HG02588 (cell line): ENCODE data around the gene PPL.

Experiments
- ATAC-seq: cut with Tn5 transposase; IDR thresholded peaks from one replicate; pipeline ENCODE4 v1.9.1; 2021; ENCODE audit warnings: mild to moderate bottlenecking, moderate library complexity; ENCODE audit not compliant: unreplicated experiment

Gene PPL

DNA sequence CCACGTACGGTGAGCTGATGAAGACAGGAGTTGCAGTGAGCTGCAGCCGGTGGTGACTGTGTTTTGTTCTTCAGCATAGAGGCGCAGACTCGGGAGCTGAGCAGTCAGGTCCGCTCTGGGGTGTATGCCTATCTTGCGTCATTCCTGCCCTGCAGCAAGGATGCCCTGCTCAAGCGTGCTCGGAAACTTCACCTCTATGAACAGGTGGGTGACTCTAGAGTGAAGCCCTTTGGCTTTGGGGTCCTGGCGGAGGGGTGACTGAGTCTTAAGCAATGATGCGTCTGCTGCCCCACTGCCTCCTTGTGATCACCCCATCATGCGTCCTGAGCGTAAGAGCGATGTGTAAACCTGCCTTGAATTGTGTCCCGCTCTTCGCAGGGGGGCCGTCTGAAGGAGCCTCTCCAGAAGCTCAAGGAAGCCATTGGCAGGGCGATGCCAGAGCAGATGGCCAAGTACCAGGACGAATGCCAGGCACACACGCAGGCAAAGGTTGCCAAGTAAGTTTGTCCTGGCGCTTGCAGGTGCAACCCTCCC, 66.7 kb downstream of the PPL start:
- ATAC-seq, result no peak

DNA sequence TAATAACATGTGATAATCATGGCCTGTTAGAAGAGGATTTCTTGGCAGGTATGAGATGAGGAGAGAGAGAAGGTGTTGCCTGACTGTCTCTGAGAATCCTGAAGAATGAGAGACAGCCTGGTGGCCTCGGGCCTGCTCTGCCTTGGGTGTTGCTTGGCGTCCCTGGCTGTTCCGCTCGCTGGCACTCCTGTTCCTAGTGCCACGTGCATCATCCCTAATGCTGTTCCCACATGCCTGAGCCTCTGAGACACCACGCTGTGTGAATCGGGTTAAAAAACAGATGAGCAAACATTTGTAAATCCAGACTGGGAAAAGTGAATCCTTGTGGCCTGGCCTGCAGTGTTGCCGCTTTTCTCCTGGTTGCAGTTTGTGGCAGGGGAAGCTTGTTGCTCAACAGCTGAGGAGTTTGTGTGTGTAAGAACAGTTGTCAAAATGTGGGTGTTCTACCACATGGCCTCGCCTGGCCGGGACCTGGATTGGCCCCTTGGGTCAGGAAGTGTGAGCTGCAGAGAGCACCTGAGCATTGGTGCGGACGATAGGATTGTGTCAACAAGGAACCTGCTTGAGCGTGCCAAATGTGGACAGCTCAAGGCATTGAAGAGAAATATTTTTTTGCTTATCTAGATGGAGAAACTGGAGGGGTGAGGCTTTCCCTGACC, 67.7 kb downstream of the PPL start:
- ATAC-seq, result no peak

DNA sequence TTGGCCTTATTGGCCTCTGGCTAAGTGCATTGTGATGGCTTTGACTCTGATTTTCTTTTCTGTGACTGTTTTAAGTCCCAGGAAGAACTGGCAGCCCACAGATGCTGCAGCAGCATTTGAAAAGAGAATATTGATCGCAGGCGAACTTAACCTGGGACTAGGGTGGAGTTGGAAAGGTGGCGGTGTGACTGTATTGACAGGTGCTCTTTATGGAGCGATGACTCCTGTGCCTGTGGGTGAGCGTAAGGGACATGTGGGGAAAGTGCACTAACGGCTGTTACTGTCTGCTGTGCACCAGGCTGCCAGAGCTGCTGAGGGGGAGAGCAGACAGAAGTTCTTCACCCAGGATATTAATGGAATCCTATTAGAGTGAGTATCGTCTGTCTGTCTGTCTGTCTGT, 68.4 kb downstream of the PPL start:
- no peak for ATAC-seq

DNA sequence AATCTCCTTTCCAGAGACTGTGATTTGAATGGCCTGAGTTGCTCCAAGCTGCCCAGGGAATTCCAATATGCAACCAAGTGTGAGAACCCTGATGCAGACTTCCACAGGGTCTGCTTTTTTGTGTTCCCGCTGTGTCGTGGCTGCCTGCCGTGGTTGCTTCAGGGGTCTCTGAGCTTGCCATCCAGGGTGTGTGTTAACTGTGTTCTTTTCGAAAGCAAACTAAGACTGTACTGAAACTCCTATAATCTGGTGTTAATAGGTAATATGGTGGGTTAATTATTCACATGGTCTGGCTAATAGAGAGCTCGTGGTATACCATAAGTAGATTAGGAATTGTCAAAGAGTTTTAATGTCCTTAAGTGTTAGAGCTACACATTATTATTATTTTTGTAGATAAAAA, 68.9 kb downstream of the PPL start:
- ATAC-seq, result no peak

DNA sequence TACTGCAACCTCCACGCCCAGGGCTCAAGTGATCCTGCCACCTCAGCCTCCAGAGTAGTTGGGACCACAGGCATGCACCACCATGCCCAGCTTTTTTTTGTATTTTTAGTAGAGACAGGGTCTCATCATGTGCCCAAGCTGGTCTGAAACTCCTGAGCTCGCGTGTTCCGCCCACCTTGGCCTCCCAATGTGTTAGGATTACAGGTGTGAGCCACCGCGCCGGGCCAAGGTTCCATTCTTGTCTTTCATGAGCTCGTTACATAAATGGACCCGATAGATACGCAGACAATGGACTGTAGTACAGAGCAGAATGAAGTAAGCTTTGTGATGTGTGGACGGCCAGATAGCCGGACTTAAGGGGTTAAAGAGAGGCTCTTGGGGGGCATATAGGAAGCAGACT, 70.4 kb downstream of the PPL start:
- no peak for ATAC-seq

DNA sequence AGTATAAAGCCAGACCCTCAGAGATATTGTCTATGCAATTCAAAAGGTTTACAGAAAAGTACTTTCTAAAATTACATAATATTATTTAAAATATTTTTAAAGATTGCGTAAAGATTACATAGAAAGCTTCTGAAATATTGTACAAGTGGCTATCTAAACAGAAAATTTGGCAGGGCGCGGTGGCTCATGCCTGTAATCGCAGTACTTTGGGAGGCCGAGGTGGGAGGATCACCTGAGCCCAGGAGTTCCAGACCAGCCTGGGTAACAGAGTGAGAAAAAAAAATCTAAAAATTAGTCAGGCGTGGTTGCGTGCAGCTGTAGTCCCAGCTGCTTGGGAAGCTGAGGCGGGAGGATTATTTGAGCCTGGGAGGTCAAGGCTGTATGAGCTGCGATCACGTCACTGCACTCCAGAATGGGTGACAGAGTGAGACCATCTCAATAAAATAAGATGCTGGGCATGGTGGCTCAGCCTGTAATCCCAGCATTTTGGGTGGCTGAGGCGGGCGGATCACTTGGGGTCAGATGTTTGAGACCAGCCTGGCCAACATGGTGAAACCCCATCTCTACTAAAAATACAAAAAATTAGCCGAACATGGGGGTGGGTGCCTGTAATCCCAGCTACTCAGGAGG, 71.6 kb downstream of the PPL start:
- no peak for ATAC-seq

DNA sequence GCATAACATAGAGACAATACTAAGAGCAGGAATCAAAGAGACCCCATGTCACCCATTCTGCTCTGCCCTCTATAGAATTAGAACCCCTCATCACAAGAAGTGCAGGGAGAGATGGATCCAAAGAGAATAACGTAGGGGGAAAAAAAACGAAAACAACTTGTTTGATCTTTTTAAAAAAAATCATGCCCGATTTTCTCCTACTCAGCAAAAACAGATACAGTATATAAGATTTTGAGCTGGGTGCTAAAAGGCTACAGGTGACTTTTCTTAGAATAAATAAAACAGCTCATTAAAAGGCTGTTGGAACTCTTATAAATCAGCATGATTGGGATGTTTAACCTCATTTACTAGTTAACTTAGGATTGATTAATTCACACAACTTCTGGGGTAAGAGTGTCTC, 72.2 kb downstream of the PPL start:
- no peak for ATAC-seq

DNA sequence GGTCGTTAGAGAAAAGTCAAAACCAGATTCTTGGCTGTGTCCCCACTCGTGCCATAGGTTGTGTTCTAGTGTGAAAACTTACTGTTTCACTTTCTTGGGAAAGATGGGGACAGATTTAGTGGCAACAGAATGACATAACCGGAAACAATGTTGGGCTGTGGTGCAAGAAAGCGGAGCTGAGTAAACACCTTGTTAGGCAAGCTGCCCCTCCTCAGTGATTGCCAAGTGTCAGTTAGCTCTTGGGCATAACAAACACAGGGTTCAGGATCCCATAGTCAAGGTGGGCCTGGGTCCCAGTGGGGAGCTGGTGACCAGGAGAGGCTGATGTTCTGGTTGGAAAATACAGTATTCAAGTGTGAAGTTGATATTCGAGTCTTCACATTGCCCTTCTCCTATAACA, 74.3 kb downstream of the PPL start:
- ATAC-seq, result no peak

DNA sequence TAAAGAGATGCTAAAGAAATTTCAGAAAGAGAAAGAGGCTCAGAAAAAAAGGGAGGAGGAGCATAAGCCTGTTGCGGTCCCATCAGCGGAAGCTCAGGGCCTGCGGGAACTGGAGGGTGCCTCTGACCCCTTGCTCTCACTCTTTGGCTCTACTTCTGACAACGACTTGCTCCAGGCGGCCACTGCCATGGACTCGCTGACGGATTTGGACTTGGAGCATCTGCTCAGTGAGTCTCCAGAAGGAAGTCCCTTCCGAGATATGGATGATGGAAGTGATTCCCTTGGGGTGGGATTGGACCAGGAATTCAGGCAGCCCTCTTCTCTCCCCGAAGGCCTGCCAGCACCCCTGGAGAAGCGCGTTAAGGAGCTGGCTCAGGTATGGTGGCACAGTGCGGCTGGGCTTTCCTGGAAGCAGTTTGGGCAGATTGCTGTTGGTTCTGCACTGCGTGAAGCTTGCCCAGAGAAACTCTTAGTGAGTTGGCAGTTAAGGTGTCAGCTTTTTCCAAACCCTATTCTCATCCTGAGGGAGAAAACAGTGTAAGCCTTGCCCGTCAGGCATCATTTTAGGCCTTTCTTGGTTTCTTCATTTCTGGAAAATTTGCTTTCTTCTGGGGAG, 76.1 kb downstream of the PPL start:
- no peak for ATAC-seq

DNA sequence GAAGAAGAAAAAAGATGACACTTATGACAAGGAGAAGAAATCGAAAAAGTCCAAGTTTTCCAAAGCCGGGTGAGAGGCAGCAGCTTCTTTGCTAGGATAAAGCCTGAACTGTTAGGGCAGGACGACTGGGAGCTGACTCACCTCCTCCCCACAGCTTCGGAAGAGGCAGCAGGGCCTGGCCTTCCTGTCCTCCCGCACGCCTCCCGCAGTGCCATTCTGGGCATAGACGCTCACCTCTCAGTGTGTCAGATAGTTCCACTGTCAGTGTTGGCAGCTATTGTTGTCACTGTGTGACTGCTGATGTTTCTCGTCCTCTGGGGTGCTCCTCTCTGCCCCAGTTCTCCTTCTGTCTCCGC, 77.1 kb downstream of the PPL start:
- no peak for ATAC-seq

DNA sequence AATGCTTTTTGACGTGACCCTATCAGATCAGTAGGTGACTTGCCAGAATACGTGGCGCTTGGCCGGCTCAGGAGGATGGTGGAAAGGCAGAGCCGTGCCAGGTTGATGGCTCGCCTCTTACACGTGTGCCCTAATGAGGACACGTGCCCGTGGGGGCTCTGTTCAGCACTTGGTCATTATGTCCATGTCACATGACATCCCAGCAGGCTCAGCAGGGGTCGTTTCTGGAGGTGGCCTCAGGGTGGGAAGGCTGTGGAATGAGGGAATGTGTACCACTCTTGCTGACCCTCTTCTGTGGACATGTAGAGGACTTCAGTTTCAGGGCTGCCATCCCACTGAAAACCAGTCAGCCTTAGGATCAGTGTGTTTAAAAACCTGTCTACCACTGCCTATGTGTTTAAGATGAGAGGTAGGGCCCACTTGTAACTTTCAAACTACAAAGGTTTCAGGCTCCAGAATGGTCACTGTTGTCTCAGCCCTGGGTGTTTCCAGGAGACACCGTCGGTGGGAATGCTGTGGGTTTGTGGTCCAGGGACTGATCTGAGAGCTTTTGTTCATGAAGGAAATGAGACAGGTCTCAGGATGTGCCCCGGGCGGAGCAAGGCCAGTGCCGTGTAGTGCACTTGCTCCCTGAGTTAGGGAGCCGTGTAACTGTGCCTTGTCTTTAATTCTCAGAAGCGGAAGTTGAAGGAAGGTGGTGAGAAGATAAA, 77.6 kb downstream of the PPL start:
- ATAC-seq, result no peak

DNA sequence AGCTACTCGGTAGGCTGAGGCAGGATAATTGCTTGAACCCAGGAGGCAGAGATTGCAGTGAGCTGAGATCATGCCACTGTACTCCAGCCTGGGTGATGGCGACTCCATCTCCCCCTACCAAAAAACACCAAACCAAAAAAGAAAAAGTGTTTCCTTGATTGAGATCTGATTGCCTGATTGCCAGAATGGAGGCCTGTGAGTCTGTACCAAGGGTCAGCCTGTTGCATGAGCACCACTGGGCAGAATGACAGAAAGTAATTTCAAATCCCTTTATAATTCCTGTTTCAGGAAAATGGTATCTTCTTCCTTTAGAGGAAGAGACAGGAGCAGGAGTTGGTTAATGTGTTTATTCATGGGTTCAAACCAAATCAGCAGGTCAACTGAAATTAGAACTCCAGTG, 81.1 kb downstream of the PPL start:
- no peak for ATAC-seq

DNA sequence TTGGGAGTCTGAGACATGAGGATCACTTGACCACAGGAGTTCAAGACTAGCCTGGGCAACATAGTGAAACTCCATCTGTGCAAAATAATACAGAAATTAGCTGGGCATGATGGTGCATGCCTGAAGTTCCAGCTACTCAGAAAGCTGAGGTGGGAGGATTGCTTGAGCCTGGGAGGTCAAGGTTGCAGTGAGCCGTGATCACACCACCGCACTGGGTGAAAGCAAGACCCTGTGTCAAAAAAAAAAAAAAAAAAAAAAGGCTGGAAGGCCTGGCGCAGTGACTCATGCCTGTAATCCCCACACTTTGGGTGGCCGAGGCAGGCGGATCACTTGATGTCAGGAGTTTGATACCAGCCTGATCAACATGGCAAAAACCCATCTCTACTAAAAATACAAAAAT, 81.6 kb downstream of the PPL start:
- no peak for ATAC-seq

DNA sequence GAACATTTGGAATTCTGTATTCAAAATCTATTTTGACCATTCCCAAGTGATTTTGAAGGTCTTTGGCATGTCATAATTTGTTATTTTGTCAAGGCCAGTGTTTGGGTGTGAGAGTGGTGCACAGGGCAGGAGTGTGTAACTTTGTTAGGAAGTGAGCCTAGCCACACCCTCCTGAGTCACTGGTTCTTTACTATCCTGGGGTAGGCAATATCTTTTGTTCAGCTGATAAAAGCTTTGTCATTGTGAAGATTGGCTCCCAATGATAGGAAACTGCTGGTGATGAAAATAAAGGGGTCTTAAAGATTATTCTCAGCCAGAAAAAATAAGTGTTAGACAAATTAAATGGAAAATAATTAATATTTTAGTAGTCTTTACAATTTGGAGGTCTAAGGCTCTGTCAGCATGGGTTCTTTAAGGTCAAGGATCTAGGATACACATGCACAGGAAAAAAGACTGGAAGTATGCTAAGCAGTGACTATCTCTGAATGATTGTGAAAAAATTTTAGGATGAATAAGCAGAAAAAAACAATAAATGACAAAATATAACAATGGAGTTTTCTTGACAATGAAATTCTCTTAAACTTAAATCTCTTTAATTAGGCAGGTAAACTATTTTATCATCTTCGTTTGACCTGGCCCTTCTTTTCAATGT, 84.6 kb downstream of the PPL start:
- no peak for ATAC-seq

DNA sequence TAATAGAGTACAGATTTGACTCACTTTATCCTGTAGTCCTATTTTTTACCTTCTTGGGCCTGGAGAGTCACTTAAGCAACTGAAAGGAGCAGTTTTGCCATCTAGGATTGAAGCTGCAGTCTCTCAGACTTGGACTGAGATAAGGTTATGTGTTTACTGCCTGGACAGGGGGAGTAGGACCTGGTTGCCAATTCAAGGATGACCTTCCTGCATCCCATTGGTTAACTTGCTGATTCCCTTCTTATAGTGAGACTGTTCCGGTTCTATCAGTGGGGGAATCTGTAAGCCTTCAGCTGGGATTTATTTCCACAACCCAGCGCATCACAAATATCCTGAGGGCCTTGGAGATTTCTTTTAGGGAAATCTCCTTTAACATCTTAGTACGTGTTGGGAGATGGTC, 86.7 kb downstream of the PPL start:
- no peak for ATAC-seq

DNA sequence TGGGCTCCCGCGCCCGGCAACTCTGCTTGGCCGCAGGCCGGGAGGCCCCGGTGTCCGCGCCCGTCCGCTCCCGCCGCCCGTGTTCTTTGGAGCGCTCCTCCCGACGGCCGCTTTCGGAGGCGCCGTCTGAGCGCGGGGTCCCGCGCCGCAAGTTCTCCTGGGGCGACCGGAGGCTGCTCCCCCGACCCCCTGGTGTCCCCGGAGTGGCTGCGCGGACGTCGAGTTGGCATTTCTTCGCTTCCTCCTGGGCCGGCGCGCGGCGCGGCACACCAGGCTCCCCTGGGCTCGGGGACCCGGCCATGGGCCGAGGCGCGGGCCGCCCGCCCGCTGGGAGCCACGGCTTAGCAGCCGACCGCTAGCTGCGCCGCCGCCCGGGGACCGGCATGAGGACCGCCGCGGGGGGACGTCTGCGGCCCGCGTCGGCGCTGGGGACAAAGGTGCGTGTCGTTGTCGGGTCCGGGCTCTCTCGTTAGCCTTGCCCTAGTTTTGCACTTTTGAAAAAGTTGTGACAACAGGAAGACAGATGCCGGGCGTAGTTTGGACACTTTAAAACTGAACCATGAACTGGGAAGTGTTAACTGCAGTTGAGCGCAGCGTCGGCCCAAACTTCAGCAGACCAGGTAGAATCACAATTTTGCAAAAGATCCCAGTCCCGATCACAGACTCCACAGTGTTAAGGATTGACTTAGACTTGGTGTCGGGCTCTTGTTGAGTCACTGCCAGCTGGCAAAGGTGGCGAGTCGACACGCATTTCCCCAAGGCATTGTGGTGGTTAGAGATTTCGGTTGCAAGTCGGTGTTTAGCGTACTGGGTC, 89.0 kb downstream of the PPL start:
- peak; percentile 23 for ATAC-seq

DNA sequence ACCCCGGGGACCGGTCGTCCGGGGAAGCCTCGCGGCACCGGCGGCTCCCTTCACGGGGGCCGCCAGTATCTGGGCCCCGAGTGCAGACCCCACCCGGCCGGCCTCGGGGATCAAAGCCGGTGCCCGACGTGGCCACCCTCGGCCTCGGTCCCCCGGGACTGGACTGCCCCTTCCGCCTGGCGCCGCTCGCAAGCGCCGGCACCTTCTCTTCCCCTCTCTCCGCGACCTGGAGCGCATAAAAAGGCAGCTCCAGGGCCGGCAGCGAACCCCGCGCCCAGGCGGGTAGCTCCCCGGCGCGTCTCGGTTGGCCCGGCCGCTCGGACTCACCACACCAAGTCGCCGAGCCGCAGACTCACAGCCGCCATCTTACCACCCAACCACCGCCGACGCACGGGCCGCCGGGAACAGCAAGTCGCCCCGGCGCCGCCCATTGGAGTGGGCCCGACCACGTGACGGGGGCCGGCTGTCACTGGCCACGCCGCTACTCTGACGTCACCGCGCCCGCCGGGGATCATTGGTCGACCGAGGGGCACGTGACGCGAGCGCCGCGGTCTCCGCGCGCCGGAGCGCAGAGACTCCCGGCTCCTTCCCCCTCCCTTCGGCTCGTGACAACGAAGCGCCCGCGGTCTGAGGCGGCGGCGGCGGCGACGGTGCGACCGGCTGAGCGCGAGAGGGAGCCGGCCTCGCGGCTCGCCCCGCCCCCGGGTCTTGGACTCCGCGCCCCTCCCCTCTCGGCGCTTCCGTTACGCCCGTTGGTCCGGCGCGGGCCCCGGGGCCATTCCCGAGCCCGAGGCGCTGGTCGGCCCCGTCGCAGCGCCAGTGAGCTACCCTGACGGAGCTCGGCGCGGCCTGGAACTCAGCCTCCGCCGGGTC, 89.8 kb downstream of the PPL start, which contains the start of the genes GLYR1 and UBN1:
Gene GLYR1 (minus strand): TSS at position 388 of the 873 bp plus-strand sequence. CDS start 23 bp downstream, at position 365.
Gene UBN1 (plus strand): TSS at position 581 of the 873 bp plus-strand sequence. CDS start 5,437 bp downstream, outside the sequence.
- peak; percentile 82 for ATAC-seq

DNA sequence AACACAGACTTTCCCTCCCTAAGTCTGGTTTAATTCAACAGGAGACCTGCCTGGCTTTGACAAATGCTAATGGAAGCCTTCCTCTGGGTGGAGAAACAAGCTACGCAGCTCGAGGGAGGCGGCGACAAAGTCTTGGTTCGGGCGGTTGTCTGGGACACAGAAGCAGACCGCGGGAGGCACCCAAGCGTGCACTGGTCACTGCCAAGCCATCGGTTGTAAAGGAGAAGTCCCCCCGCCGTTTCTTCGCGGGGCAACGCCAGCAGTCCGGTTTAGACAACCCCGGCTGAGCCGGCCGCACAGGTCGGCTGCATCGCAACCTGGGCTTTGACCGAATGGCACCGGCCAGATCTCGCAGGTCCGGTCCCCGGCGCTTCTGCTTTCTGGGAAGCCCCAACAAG, 90.4 kb downstream of the PPL start:
- ATAC-seq, result no peak

DNA sequence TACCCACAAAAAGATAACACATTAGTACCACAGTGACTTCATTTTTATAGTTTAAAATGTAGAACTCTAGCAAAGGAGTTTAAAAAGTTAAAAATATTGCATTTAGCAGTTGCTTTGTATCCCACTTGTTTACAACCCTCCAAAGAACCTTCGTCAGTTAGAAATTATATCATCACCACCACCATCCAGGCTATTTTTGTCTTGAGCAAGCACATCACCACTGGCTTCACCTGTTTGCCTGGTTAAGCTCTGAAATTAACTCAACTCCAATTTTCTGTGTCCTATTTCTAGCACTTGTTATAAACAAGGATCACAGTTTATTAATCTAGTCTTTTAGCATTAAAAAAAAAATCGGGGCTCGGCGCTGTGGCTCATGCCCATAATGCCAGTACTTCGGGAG, 96.0 kb downstream of the PPL start:
- ATAC-seq, result no peak
